Neural progenitor cell (in vitro differentiated cells): ENCODE data around the gene DTX4. TPM values are rescaled to one million over a fixed set of nuclear protein-coding genes. Genes with fewer than 3 reads are reported as not detected.

Source experiments
- DNase-seq: peaks from one replicate; pipeline ENCODE4 v3.0.0-alpha.2; 2016; ENCODE audit warnings: low spot score
- H2AFZ ChIP-seq: fragments of 200-600 bp; sonication (generic); replicated peaks from 2 replicates; pipeline ENCODE4 v1.6.1; 2016; ENCODE audit warnings: antibody characterized with exemption
- H3F3A ChIP-seq: fragments of 200-600 bp; sonication (generic); 2 replicates; pipeline ENCODE4 v1.6.1; 2016; ENCODE audit warnings: antibody characterized with exemption, low read depth
- H3K27ac ChIP-seq: fragments of 200-600 bp; sonication (generic); 2 replicates; pipeline ENCODE4 v1.5.1; 2016; ENCODE audit warnings: mild to moderate bottlenecking
- H3K27me3 ChIP-seq: fragments of 200-600 bp; sonication (generic); 2 replicates; pipeline ENCODE4 v1.6.1; 2016; ENCODE audit warnings: mild to moderate bottlenecking, moderate library complexity
- H3K36me3 ChIP-seq: fragments of 200-600 bp; sonication (generic); 2 replicates; pipeline ENCODE4 v1.5.1; 2016
- H3K4me1 ChIP-seq: fragments of 200-600 bp; sonication (generic); 2 replicates; pipeline ENCODE4 v1.6.1; 2016; ENCODE audit warnings: mixed run types
- H3K4me2 ChIP-seq: fragments of 200-600 bp; sonication (generic); 2 replicates; pipeline ENCODE4 v1.6.1; 2016
- H3K4me3 ChIP-seq: fragments of 200-600 bp; sonication (generic); 2 replicates; pipeline ENCODE4 v1.5.1; 2016
- H3K79me2 ChIP-seq: fragments of 200-600 bp; sonication (generic); 2 replicates; pipeline ENCODE4 v1.6.1; 2016; ENCODE audit warnings: low read depth
- H3K9ac ChIP-seq: fragments of 200-600 bp; sonication (generic); 2 replicates; pipeline ENCODE4 v1.6.1; 2016
- H3K9me3 ChIP-seq: fragments of 200-600 bp; sonication (generic); 2 replicates; pipeline ENCODE4 v1.5.1; 2016; ENCODE audit warnings: low read depth
- H4K20me1 ChIP-seq: fragments of 200-600 bp; sonication (generic); 2 replicates; pipeline ENCODE4 v1.6.1; 2016; ENCODE audit warnings: low read depth
- H3K27ac Mint-ChIP-seq: 3 replicates; pipeline ENCODE4 v1.8.0; 2021; ENCODE audit warnings: mixed read lengths
- H3K27me3 Mint-ChIP-seq: 2 replicates; pipeline ENCODE4 v1.8.0; 2022; ENCODE audit warnings: low read depth, mild to moderate bottlenecking, inconsistent platforms, moderate library complexity, mixed read lengths; ENCODE audit not compliant: insufficient read depth
- H3K36me3 Mint-ChIP-seq: 3 replicates; pipeline ENCODE4 v1.8.0; 2021; ENCODE audit warnings: mixed read lengths
- H3K4me1 Mint-ChIP-seq: 3 replicates; pipeline ENCODE4 v1.8.0; 2021; ENCODE audit warnings: mixed read lengths
- H3K4me3 Mint-ChIP-seq: 3 replicates; pipeline ENCODE4 v1.8.0; 2021; ENCODE audit warnings: mild to moderate bottlenecking, moderate library complexity, mixed read lengths
- H3K9me3 Mint-ChIP-seq: 3 replicates; pipeline ENCODE4 v1.8.0; 2020; ENCODE audit warnings: mixed read lengths
- CTCF ChIP-seq: fragments of 200-600 bp; sonication (generic); IDR thresholded peaks from 2 replicates; pipeline ENCODE4 v1.5.1; 2017; ENCODE audit warnings: antibody characterized with exemption, mild to moderate bottlenecking
- EZH2 ChIP-seq: fragments of 200-600 bp; sonication (generic); IDR thresholded peaks from 2 replicates; pipeline ENCODE4 v1.6.1; 2017; ENCODE audit warnings: antibody characterized with exemption, mild to moderate bottlenecking, moderate library complexity
- EZH2phosphoT487 ChIP-seq: fragments of 200-600 bp; sonication (generic); IDR thresholded peaks from 2 replicates; pipeline ENCODE4 v1.6.1; 2017; ENCODE audit warnings: antibody characterized with exemption
- total RNA-seq: library from RNA; depleted of rRNA; stranded (reverse); fragments of >200 nt; gene quantifications from 2 replicates; pipeline ENCODE4 v1.2.3, GENCODE V29; 2015; ENCODE audit warnings: low replicate concordance

DTX4 gene
- total RNA-seq, 1 donor from 2014 or later, result 16.9 TPM

- Histone ChIP-seq H3F3A (peaks cover 4% of the 10 kb centered on the region), H3K36me3 (no peaks in the 10 kb centered on the region), H2AFZ (no peak overlapping the region), H3K79me2 (peaks cover 58% of the 10 kb centered on the region), H3K4me1 (peaks cover 23% of the 10 kb centered on the region), H3K27ac (no peak overlapping the region), H3K9me3 (no peaks in the 10 kb centered on the region), H3K9ac (no peak overlapping the region), H3K4me2 (no peak overlapping the region), H4K20me1 (peaks cover 62% of the 10 kb centered on the region), H3K4me3 (no peak overlapping the region), H3K27me3 (no peaks in the 10 kb centered on the region)
- Mint-ChIP-seq H3K4me3 (no peak overlapping the region), H3K9me3 (no peaks in the 10 kb centered on the region), H3K36me3 (peaks cover 65% of the 10 kb centered on the region), H3K4me1 (peaks cover 57% of the 10 kb centered on the region), H3K27ac (no peak overlapping the region), H3K27me3 (peaks cover 7% of the 10 kb centered on the region)
- DNase-seq, result no peak
- TF ChIP-seq EZH2 (no peak), EZH2phosphoT487 (no peak), CTCF (no peak)
Observed at GRCh38 chr11:59187587-59187986, 15.7 kb downstream of the DTX4 start.

- Mint-ChIP-seq H3K4me1 (peaks cover 43% of the 10 kb centered on the region), H3K4me3 (no peak overlapping the region)
Observed at GRCh38 chr11:59188954-59189353, 17.0 kb downstream of the DTX4 start.

GRCh38 chr11:59189986-59190385 is 18.1 kb downstream of the DTX4 start:
- no peak for DNase-seq
- Histone ChIP-seq H3K27ac (no peak overlapping the region), H3K79me2 (peaks cover 34% of the 10 kb centered on the region), H3K4me2 (no peak overlapping the region), H3K9ac (no peak overlapping the region), H2AFZ (no peak overlapping the region), H3K4me3 (no peak overlapping the region), H3K9me3 (no peaks in the 10 kb centered on the region), H3K27me3 (no peaks in the 10 kb centered on the region), H3K36me3 (peaks cover 7% of the 10 kb centered on the region), H4K20me1 (peaks cover 38% of the 10 kb centered on the region), H3F3A (no peaks in the 10 kb centered on the region), H3K4me1 (peaks cover 14% of the 10 kb centered on the region)
- no peaks in the 10 kb centered on the region for H3K9me3 Mint-ChIP-seq
- peaks cover 3% of the 10 kb centered on the region for H3K27me3 Mint-ChIP-seq
- peaks cover 33% of the 10 kb centered on the region for H3K4me1 Mint-ChIP-seq
- peaks cover 75% of the 10 kb centered on the region for H3K36me3 Mint-ChIP-seq
- no peak for TF ChIP-seq EZH2
- no peak for TF ChIP-seq CTCF
- TF ChIP-seq EZH2phosphoT487, result no peak
- no peak overlapping the region for H3K27ac Mint-ChIP-seq
- no peak overlapping the region for H3K4me3 Mint-ChIP-seq

More at GRCh38 chr11:59188954-59189353, 17.0 kb downstream of the DTX4 start:
- no peak overlapping the region for H3K4me3 ChIP-seq
- peaks cover 6% of the 10 kb centered on the region for H3K27me3 Mint-ChIP-seq
- H3K4me2 ChIP-seq, result no peak overlapping the region
- peaks cover 66% of the 10 kb centered on the region for H3K36me3 Mint-ChIP-seq
- H3K27me3 ChIP-seq, result no peaks in the 10 kb centered on the region
- TF ChIP-seq EZH2, result no peak
- no peak for TF ChIP-seq EZH2phosphoT487
- TF ChIP-seq CTCF, result no peak
- no peak for DNase-seq
- no peaks in the 10 kb centered on the region for H3K36me3 ChIP-seq
- H3K9me3 Mint-ChIP-seq, result no peaks in the 10 kb centered on the region
- H3F3A ChIP-seq, result peaks cover 4% of the 10 kb centered on the region
- H4K20me1 ChIP-seq, result peaks cover 48% of the 10 kb centered on the region
- H2AFZ ChIP-seq, result no peak overlapping the region
- no peak overlapping the region for H3K9ac ChIP-seq
- peaks cover 45% of the 10 kb centered on the region for H3K79me2 ChIP-seq
- peaks cover 23% of the 10 kb centered on the region for H3K4me1 ChIP-seq
- no peak overlapping the region for H3K27ac ChIP-seq
- peak overlapping the region; percentile 7 for H3K27ac Mint-ChIP-seq
- H3K9me3 ChIP-seq, result no peaks in the 10 kb centered on the region
